OCI-LY1 (cell line): ENCODE results near the gene ZNF506.

ENCODE experiments used
- EZH2 ChIP-seq: fragments of 200-600 bp; sonication (generic), shearing (Covaris generic); IDR thresholded peaks from 2 replicates; pipeline ENCODE4 v1.8.0; 2017; ENCODE audit warnings: borderline replicate concordance, mixed run types, mild to moderate bottlenecking, antibody characterized with exemption, low read length, moderate library complexity, mixed read lengths
- TF ChIP-seq, protein P1 (sequence below): fragments of 200-600 bp; sonication (generic), shearing (Covaris generic); IDR thresholded peaks from 2 replicates; pipeline ENCODE4 v1.5.1; 2017; ENCODE audit warnings: mild to moderate bottlenecking, antibody characterized with exemption, low read length, moderate library complexity, mixed read lengths

DNA sequence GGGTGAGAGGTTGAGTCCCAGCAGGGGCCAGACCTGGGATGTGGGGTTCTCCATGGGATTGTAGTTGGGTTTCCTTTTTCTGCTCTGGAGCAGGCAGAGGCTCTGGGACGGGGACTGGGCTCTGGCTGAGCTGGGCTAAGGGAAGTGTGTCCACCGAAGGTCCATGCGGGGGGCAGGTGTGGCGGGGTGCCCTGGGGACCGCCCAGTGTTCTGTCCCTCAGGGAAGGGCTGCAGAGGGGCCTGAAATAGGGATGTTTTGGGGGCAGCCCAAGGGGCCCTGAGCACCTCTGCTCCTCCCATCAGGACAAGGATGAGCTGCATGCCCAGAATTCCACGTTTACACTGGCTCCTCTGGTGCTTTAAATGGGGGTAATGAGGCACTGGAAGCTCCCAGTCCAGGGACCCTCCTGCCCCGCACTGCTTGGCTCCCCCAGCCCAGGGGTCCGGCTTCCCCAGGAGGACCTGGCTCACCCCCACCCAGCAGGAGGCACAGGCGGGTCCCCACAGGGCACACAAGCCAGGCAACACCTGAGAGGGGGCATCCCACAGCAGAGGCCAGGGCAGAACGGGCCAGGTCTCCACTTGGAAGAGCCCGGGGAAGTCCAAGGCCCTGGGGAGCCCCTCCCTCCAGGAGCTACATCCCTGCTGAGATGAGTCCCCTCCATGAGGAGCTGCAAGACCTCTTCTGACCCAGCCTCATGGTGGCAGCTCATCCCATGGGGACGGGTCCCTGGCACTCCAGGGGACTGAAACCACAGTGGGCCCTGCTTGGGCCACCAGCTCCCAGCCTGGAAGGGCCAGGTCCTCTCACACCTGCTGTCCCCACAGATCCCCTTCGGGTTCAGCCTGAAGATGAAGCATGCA lies 74.0 kb downstream of the ZNF506 start:
- TF ChIP-seq EZH2, result no peak
- TF ChIP-seq, protein P1, sequence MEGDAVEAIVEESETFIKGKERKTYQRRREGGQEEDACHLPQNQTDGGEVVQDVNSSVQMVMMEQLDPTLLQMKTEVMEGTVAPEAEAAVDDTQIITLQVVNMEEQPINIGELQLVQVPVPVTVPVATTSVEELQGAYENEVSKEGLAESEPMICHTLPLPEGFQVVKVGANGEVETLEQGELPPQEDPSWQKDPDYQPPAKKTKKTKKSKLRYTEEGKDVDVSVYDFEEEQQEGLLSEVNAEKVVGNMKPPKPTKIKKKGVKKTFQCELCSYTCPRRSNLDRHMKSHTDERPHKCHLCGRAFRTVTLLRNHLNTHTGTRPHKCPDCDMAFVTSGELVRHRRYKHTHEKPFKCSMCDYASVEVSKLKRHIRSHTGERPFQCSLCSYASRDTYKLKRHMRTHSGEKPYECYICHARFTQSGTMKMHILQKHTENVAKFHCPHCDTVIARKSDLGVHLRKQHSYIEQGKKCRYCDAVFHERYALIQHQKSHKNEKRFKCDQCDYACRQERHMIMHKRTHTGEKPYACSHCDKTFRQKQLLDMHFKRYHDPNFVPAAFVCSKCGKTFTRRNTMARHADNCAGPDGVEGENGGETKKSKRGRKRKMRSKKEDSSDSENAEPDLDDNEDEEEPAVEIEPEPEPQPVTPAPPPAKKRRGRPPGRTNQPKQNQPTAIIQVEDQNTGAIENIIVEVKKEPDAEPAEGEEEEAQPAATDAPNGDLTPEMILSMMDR, result no peak
